Measurements from ENCODE around the gene ZNF609. TPM values are rescaled to one million over a fixed set of nuclear protein-coding genes. Genes with fewer than 3 reads are reported as not detected.

The ZNF609 gene
- total and polyA plus RNA-seq, 10 of the 15 experiments (the other 5 are each of a cell fraction or from before 2014, with no cell fraction given): 5.1 to 35.3 (median 13.6) TPM

DNA sequence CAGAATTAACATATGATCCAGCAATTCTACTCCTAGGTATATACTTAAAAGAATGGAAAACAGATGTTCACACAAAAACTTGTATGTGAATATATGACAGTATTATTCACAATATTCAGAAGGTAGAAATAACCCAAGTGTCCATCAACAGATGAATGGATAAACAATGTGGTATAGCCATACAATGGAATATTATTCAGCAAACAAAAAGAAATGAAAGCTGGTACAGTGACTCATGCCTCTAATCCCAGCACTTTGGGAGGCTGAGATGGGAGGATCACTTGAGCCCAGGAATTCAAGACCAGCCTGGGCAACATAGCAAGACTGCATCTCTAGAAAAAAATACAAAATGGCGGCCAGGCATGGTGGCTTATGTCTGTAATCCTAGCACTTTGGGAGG, 185.6 kb downstream of the ZNF609 start:
- in situ Hi-C loops (cut with MboI): no loop called here
- no peak overlapping the region for H3K4me3 ChIP-seq
- no peak for ATAC-seq

DNA sequence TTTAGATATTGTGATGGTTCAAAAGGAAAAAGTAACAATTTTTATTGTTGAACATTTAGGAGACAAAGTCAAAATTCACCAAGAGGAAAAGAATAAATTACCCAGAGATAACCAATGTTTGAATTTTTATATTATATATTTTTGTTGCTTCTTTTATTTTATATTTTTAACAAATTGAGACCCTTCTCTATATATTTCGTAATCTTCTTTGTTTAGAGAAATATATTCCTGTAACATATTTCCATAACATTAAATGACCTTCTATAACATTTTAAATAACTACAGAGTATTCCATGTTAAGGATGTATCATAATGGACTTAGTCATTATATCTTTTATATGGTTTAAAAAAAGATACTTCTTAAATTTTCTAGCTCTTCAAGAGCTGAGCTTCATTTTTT, 187.0 kb downstream of the ZNF609 start:
- no TSS peak for BruUV-seq (replicated peaks)
- Histone ChIP-seq H3K36me3 (ENCODE audit: control insufficient read depth in 2 of 2, insufficient read depth in 2 of 2, low read length in 1 of 2) (no peaks in the 10 kb centered on the region; a peak in 2 of 4 replicates), H3K79me2 (ENCODE audit: control insufficient read depth, insufficient read depth, low read length) (peaks cover 6% of the 10 kb centered on the region), H2AFZ (ENCODE audit: control insufficient read depth, low read depth, low read length) (no peak overlapping the region), H3K9ac (ENCODE audit: control insufficient read depth, insufficient read depth, low read length) (no peak overlapping the region), H3K4me1 (ENCODE audit: control insufficient read depth, insufficient read depth, low read length) (peaks cover 25% of the 10 kb centered on the region), H3K4me3 (no peak overlapping the region), H3K27ac (ENCODE audit: control insufficient read depth, insufficient read depth) (peak overlapping the region; percentile 69), H4K20me1 (ENCODE audit: control insufficient read depth, insufficient read depth) (no peaks in the 10 kb centered on the region), H3K9me3 (replicated peaks; ENCODE audit: control insufficient read depth, insufficient read depth, low read length) (no peaks in the 10 kb centered on the region; the same call in 2 of the 3 replicates), H3K27me3 (replicated peaks in 1 of 2; ENCODE audit: control insufficient read depth in 2 of 2, insufficient read depth in 2 of 2, low read length in 1 of 2) (no peaks in the 10 kb centered on the region), H3K4me2 (ENCODE audit: control insufficient read depth, insufficient read depth) (peak overlapping the region; percentile 50; the same call in 1 of the 2 replicates)
- in situ Hi-C loops (cut with MboI): no loop called here
- RAD21 ChIA-PET (ENCODE audit: unreplicated experiment): interaction anchor here (1.1 to 7.8 kb wide), 3 partner anchors 13 to 28 kb away, joined by 3 to 93 read pairs (median 5); no protein-coding TSS in a partner anchor
- CTCF ChIA-PET: interaction anchor here (0.7 to 4.1 kb wide), 5 partner anchors 9 to 40 kb away, joined by 3 to 24 read pairs (median 4); no protein-coding TSS in a partner anchor
- FAIRE-seq (no peak), DNase-seq (ENCODE audit: low read depth, low spot score) (no peak), ATAC-seq (no peak)
- POLR2A ChIA-PET: interaction anchor here (0.5 to 3.0 kb wide), 4 partner anchors 9 to 221 kb away, joined by 3 to 26 read pairs (median 4); no protein-coding TSS in a partner anchor
- WGBS (ENCODE audit: insufficient coverage, insufficient replicate concordance, low lambda C conversion rate, missing lambda C conversion rate): 100% methylated on average over 1 of the region's 1 CpG
- intact Hi-C loops (cut with micrococcal nuclease; ENCODE audit: unreplicated experiment): no loop called here
- SMC1A ChIA-PET (ENCODE audit: uncharacterized antibody, unreplicated experiment): interaction anchor here (0.6 to 7.4 kb wide), 10 partner anchors 9 to 467 kb away, joined by 3 to 140 read pairs (median 3); no protein-coding TSS in a partner anchor
- TF ChIP-seq MEF2A (IDR thresholded peaks at IDR 0.05; ENCODE audit: insufficient read depth, low read depth, low read length) (no peak), SREBF1 (IDR thresholded peaks at IDR 0.05; ENCODE audit: low read length) (no peak), SMAD5 (IDR thresholded peaks at IDR 0.05; ENCODE audit: low read depth) (no peak), JUND (IDR thresholded peaks at IDR 0.05; ENCODE audit: low read depth, low read length) (no peak), ZSCAN29 (IDR thresholded peaks at IDR 0.05) (no peak), CBX5 (IDR thresholded peaks at IDR 0.05; ENCODE audit: low read depth) (no peak), FOXK2 (IDR thresholded peaks at IDR 0.05) (no peak), PAX8 (IDR thresholded peaks at IDR 0.05) (no peak), ZNF274 (IDR thresholded peaks at IDR 0.05; ENCODE audit: insufficient read depth, insufficient read length) (no peak), IRF4 (IDR thresholded peaks at IDR 0.05; ENCODE audit: low read depth, low read length) (no peak), SIN3A (IDR thresholded peaks at IDR 0.05; ENCODE audit: low read depth, low read length) (no peak), RBBP5 (conservative IDR thresholded peaks at IDR 0.05) (no peak)
- TF ChIP-seq, protein P1, sequence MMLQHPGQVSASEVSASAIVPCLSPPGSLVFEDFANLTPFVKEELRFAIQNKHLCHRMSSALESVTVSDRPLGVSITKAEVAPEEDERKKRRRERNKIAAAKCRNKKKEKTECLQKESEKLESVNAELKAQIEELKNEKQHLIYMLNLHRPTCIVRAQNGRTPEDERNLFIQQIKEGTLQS (IDR thresholded peaks at IDR 0.05; ENCODE audit: borderline replicate concordance, extremely low read depth, low read depth, low read length): no peak
- TF ChIP-seq, protein P2, sequence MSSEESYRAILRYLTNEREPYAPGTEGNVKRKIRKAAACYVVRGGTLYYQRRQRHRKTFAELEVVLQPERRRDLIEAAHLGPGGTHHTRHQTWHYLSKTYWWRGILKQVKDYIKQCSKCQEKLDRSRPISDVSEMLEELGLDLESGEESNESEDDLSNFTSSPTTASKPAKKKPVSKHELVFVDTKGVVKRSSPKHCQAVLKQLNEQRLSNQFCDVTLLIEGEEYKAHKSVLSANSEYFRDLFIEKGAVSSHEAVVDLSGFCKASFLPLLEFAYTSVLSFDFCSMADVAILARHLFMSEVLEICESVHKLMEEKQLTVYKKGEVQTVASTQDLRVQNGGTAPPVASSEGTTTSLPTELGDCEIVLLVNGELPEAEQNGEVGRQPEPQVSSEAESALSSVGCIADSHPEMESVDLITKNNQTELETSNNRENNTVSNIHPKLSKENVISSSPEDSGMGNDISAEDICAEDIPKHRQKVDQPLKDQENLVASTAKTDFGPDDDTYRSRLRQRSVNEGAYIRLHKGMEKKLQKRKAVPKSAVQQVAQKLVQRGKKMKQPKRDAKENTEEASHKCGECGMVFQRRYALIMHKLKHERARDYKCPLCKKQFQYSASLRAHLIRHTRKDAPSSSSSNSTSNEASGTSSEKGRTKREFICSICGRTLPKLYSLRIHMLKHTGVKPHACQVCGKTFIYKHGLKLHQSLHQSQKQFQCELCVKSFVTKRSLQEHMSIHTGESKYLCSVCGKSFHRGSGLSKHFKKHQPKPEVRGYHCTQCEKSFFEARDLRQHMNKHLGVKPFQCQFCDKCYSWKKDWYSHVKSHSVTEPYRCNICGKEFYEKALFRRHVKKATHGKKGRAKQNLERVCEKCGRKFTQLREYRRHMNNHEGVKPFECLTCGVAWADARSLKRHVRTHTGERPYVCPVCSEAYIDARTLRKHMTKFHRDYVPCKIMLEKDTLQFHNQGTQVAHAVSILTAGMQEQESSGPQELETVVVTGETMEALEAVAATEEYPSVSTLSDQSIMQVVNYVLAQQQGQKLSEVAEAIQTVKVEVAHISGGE (CRISPR knock-in tag; IDR thresholded peaks at IDR 0.05): no peak

More for the DNA sequence above, 185.6 kb downstream of the ZNF609 start:
- Histone ChIP-seq H3K79me2 (ENCODE audit: control insufficient read depth, insufficient read depth, low read length) (peaks cover 9% of the 10 kb centered on the region), H3K9me3 (replicated peaks; ENCODE audit: control insufficient read depth, insufficient read depth, low read length) (no peaks in the 10 kb centered on the region; the same call in 2 of the 3 replicates), H3K9ac (ENCODE audit: control insufficient read depth, insufficient read depth, low read length) (no peak overlapping the region), H3K27ac (ENCODE audit: control insufficient read depth, insufficient read depth) (no peak overlapping the region), H2AFZ (ENCODE audit: control insufficient read depth, low read depth, low read length) (no peak overlapping the region), H3K36me3 (ENCODE audit: control insufficient read depth in 2 of 2, insufficient read depth in 2 of 2, low read length in 1 of 2) (peaks cover 0 to 2% of the 10 kb centered on the region in 2 experiments; a peak in 2 of 4 replicates), H4K20me1 (ENCODE audit: control insufficient read depth, insufficient read depth) (no peaks in the 10 kb centered on the region), H3K4me2 (ENCODE audit: control insufficient read depth, insufficient read depth) (no peak overlapping the region), H3K4me1 (ENCODE audit: control insufficient read depth, insufficient read depth, low read length) (peaks cover 18% of the 10 kb centered on the region), H3K27me3 (replicated peaks in 1 of 2; ENCODE audit: control insufficient read depth in 2 of 2, insufficient read depth in 2 of 2, low read length in 1 of 2) (no peaks in the 10 kb centered on the region)
- CTCF ChIA-PET: interaction anchor here (4.1 kb wide), 1 partner anchor 10 kb away, joined by 24 read pairs; no protein-coding TSS in a partner anchor
- 100% methylated on average over 1 of the region's 1 CpG for WGBS (ENCODE audit: insufficient coverage, insufficient replicate concordance, low lambda C conversion rate, missing lambda C conversion rate)
- RAD21 ChIA-PET (ENCODE audit: unreplicated experiment): interaction anchor here (7.8 kb wide), 1 partner anchor 11 kb away, joined by 93 read pairs; no protein-coding TSS in a partner anchor
- FAIRE-seq: no peak
- intact Hi-C loops (cut with micrococcal nuclease; ENCODE audit: unreplicated experiment): no loop called here
- BruUV-seq (replicated peaks): no TSS peak
- SMC1A ChIA-PET (ENCODE audit: uncharacterized antibody, unreplicated experiment): interaction anchor here (7.4 kb wide), 1 partner anchor 11 kb away, joined by 140 read pairs; no protein-coding TSS in a partner anchor
- TF ChIP-seq RB1 (IDR thresholded peaks at IDR 0.05; ENCODE audit: borderline replicate concordance): no peak
- no peak for TF ChIP-seq NR2C2 (IDR thresholded peaks at IDR 0.05; ENCODE audit: borderline replicate concordance, control insufficient read depth, insufficient read length, low read depth)
- POLR2A ChIA-PET: interaction anchor here (0.7 to 3.3 kb wide), 3 partner anchors 11 to 449 kb away, joined by 4 to 33 read pairs (median 6); no protein-coding TSS in a partner anchor
- no peak for DNase-seq (ENCODE audit: low read depth, low spot score)
